HepG2 (cell line): ENCODE measurements around the gene SND1. TPM values are rescaled to one million over a fixed set of nuclear protein-coding genes. Genes with fewer than 3 reads are reported as not detected.

ENCODE experiments used
- ATAC-seq: fragments of 200-7000 bp; cut with Tn5 transposase; 3 replicates; pipeline ENCODE4 v1.9.1; 2020; ENCODE audit warnings: mild to moderate bottlenecking, moderate library complexity
- BruUV-seq: library from RNA; stranded (reverse); fragments of 400-500 nt; replicated peaks from 2 replicates; lab custom pipeline; 2021; lab: Mats Ljungman, UMichigan
- CTCF ChIA-PET: fragments of 300-600 bp; formaldehyde crosslinking; extraction: SDS; loops from one replicate; lab custom pipeline; 2021; ENCODE audit warnings: low total read pairs, inconsistent platforms, low intra/inter-chr PET ratio; lab: Yijun Ruan, JAX
- POLR2A ChIA-PET: fragments of 350-600 bp; sonication (Branson Sonifier 250); formaldehyde crosslinking; loops from one replicate; lab custom pipeline; 2020; ENCODE audit warnings: antibody characterized with exemption, inconsistent platforms; lab: Yijun Ruan, JAX
- DNase-seq: peaks from one replicate; pipeline ENCODE4 v3.0.0-alpha.2; 2015; ENCODE audit warnings: low spot score
- FAIRE-seq: peaks from 3 replicates; lab custom pipeline; 2011; peaks lifted over from hg19 to GRCh38; lab: Jason Lieb, UNC
- H2AFZ ChIP-seq: one replicate; pipeline ENCODE4 v1.6.1; 2011; ENCODE audit warnings: low read length, inconsistent platforms
- H3K27ac ChIP-seq: fragments of 300-600 bp; 3 replicates; pipeline ENCODE4 v1.8.0; 2011; ENCODE audit warnings: mixed run types, mild to moderate bottlenecking, mixed read lengths, low read length, inconsistent platforms; ENCODE audit not compliant: insufficient read depth; ENCODE audit errors: extremely low read length
- H3K27me3 ChIP-seq, 2 experiments: fragments of 200-600 bp in 1 of 2; 2 replicates in 1 of 2; 3 replicates in 1 of 2; pipeline versions ENCODE4 v1.6.0 to v1.8.0; 2011; ENCODE audit warnings: low read length in 2 of 2, mild to moderate bottlenecking in 2 of 2, moderate library complexity in 2 of 2, inconsistent platforms in 1 of 2; ENCODE audit not compliant: insufficient read depth in 2 of 2, control insufficient read depth in 1 of 2
- H3K36me3 ChIP-seq, 2 experiments: fragments of 200-600 bp in 1 of 2; replicated peaks in 1 of 2; 2 replicates in 1 of 2; 3 replicates in 1 of 2; pipeline versions ENCODE4 v1.5.1 to v1.8.0; 2011; ENCODE audit warnings: low read length in 2 of 2, inconsistent platforms in 1 of 2; ENCODE audit not compliant: insufficient read depth in 2 of 2, control insufficient read depth in 1 of 2
- H3K4me1 ChIP-seq: 2 replicates; pipeline ENCODE4 v1.5.1; 2012; ENCODE audit warnings: low read length, inconsistent platforms; ENCODE audit not compliant: insufficient read depth
- H3K4me2 ChIP-seq: 2 replicates; pipeline ENCODE4 v1.6.0; 2011; ENCODE audit warnings: low read depth, low read length, inconsistent platforms
- H3K4me3 ChIP-seq, 3 experiments: fragments of 200-600 bp in 1 of 3; sonication (generic), shearing (Covaris generic) in 1 of 3; replicated peaks in 1 of 3; 2 replicates each; pipeline ENCODE4 v1.5.1; 2011 to 2016; ENCODE audit warnings: low read length in 3 of 3, inconsistent platforms in 2 of 3, low read depth in 2 of 3, mild to moderate bottlenecking in 2 of 3, control low read depth in 1 of 3, mixed read lengths in 1 of 3; ENCODE audit not compliant: insufficient read depth in 1 of 3
- H3K79me2 ChIP-seq: one replicate; pipeline ENCODE4 v1.6.1; 2011; ENCODE audit warnings: low read length, inconsistent platforms; ENCODE audit not compliant: insufficient read depth
- H3K9ac ChIP-seq: 2 replicates; pipeline ENCODE4 v1.6.0; 2011; ENCODE audit warnings: mild to moderate bottlenecking, low read depth, low read length, inconsistent platforms; ENCODE audit not compliant: insufficient read depth
- H3K9me3 ChIP-seq: 2 replicates; pipeline ENCODE4 v1.5.1; 2012; ENCODE audit warnings: mild to moderate bottlenecking, low read length
- H4K20me1 ChIP-seq: 2 replicates; pipeline ENCODE4 v1.6.0; 2011; ENCODE audit warnings: inconsistent platforms, mild to moderate bottlenecking, low read length, moderate library complexity; ENCODE audit not compliant: insufficient read depth
- ELF1 ChIP-seq: sonication (generic); formaldehyde crosslinking; IDR thresholded peaks from 2 replicates; pipeline ENCODE4 v1.4.0; 2020; ENCODE audit warnings: missing genetic modification reagents
- FOXP1 ChIP-seq, 2 experiments: fragments of 450-650 bp in 1 of 2; IDR thresholded peaks; 2 replicates each; pipeline ENCODE4 v1.6.1; 2017 to 2018; ENCODE audit warnings: antibody characterized with exemption in 1 of 2
- GZF1 ChIP-seq: sonication (generic); formaldehyde crosslinking; IDR thresholded peaks from 2 replicates; pipeline ENCODE4 v1.5.1; 2020; ENCODE audit warnings: mild to moderate bottlenecking, missing genetic modification reagents
- KAT8 ChIP-seq: IDR thresholded peaks from 2 replicates; pipeline ENCODE4 v1.6.1; 2016; ENCODE audit warnings: missing genetic modification reagents, missing compliant biosample characterization
- KDM6A ChIP-seq: IDR thresholded peaks from 2 replicates; pipeline ENCODE4 v1.6.1; 2016; ENCODE audit warnings: low read depth
- KLF16 ChIP-seq, 2 experiments: sonication (generic) in 1 of 2; formaldehyde crosslinking in 1 of 2; IDR thresholded peaks; 2 replicates each; pipeline versions ENCODE4 v1.6.1 to v1.8.0; 2016 to 2023; ENCODE audit warnings: missing genetic modification reagents in 2 of 2, missing compliant biosample characterization in 1 of 2
- MAFG ChIP-seq: sonication (generic); formaldehyde crosslinking; IDR thresholded peaks from 2 replicates; pipeline ENCODE4 v1.5.1; 2020; ENCODE audit warnings: mild to moderate bottlenecking, missing genetic modification reagents
- PHF5A ChIP-seq: IDR thresholded peaks from one replicate; pipeline ENCODE4 v1.6.1; 2018; ENCODE audit warnings: low read depth, missing genetic modification reagents; ENCODE audit not compliant: unreplicated experiment
- RFX3 ChIP-seq: IDR thresholded peaks from 2 replicates; pipeline ENCODE4 v1.6.1; 2016; ENCODE audit warnings: missing biosample characterization, missing genetic modification reagents
- SP2 ChIP-seq: sonication (generic); formaldehyde crosslinking; IDR thresholded peaks from 2 replicates; pipeline ENCODE4 v1.5.1; 2020; ENCODE audit warnings: mild to moderate bottlenecking, missing genetic modification reagents
- TFDP1 ChIP-seq: IDR thresholded peaks from 2 replicates; pipeline ENCODE4 v1.6.1; 2016; ENCODE audit warnings: missing compliant biosample characterization, missing genetic modification reagents, borderline replicate concordance
- YY1 ChIP-seq: IDR thresholded peaks from 2 replicates; pipeline ENCODE4 v1.6.1; 2011; ENCODE audit warnings: low read length, low read depth, moderate library complexity, mild to moderate bottlenecking; ENCODE audit not compliant: insufficient read depth, insufficient replicate concordance
- ZNF230 ChIP-seq: sonication (generic); formaldehyde crosslinking; IDR thresholded peaks from 2 replicates; pipeline ENCODE4 v1.4.0; 2020; ENCODE audit warnings: mild to moderate bottlenecking, missing genetic modification reagents
- ZNF513 ChIP-seq: sonication (generic); formaldehyde crosslinking; conservative IDR thresholded peaks from 2 replicates; pipeline ENCODE4 v1.5.0; 2020; ENCODE audit warnings: missing genetic modification reagents
- ZNF567 ChIP-seq: sonication (generic); formaldehyde crosslinking; IDR thresholded peaks from 2 replicates; pipeline ENCODE4 v1.8.1; 2023; ENCODE audit warnings: mild to moderate bottlenecking, missing genetic modification reagents, borderline replicate concordance
- ZNF570 ChIP-seq: sonication (generic); formaldehyde crosslinking; IDR thresholded peaks from 2 replicates; pipeline ENCODE4 v1.4.0; 2020; ENCODE audit warnings: mild to moderate bottlenecking, missing genetic modification reagents, borderline replicate concordance
- ZNF672 ChIP-seq: sonication (generic); formaldehyde crosslinking; IDR thresholded peaks from 2 replicates; pipeline ENCODE4 v1.8.1; 2022; ENCODE audit warnings: missing genetic modification reagents
- ZSCAN9 ChIP-seq: IDR thresholded peaks from 2 replicates; pipeline ENCODE4 v1.6.1; 2016; ENCODE audit warnings: borderline replicate concordance
- WGBS: methylation state at CpG from one replicate; pipeline ENCODE4 v1.1.6; 2017; ENCODE audit warnings: low lambda C conversion rate; 5-methylcytosine and 5-hydroxymethylcytosine counted together
- in situ Hi-C: cut with HindIII; loops from 2 replicates; pipeline ENCODE4 v1.10.0; 2017; ENCODE audit warnings: low pct_unique_long_range_greater_than_20kb; ENCODE audit not compliant: extremely low pct_ligation_motif_present
- intact Hi-C: fragments of 100-400 bp; cut with micrococcal nuclease; formaldehyde crosslinking; loops from one replicate; pipeline ENCODE4 v1.10.0; 2022; ENCODE audit not compliant: unreplicated experiment
- polyA plus RNA-seq, 8 experiments: library from polyadenylated mRNA; depleted of rRNA in 3 of 8; stranded (reverse) in 7 of 8; unstranded in 1 of 8; fragments of >200 nt; fragmentation: Illumina TruSeq in 4 of 8; extraction: Trizol in 4 of 8; gene quantifications; 2 replicates each; pipeline versions ENCODE4 v1.2.1 to v1.2.3, GENCODE V29; 2011 to 2016; ENCODE audit warnings: low read depth in 4 of 8, missing spikeins in 1 of 8, mixed read lengths in 1 of 8; ENCODE audit not compliant: insufficient read depth in 1 of 8
- total RNA-seq, 5 experiments: library from RNA; depleted of rRNA; stranded (reverse); fragments of >200 nt; fragmentation: Illumina TruSeq; extraction: Trizol; gene quantifications; 2 replicates each; pipeline ENCODE4 v1.2.3, GENCODE V29; 2016; ENCODE audit warnings: low read depth in 1 of 5
- TF ChIP-seq, protein P1 (sequence below): IDR thresholded peaks from 2 replicates; pipeline ENCODE4 v1.6.1; 2016
- TF ChIP-seq, protein P2 (sequence below): sonication (generic); formaldehyde crosslinking; IDR thresholded peaks from 2 replicates; pipeline ENCODE4 v1.4.0; 2020; ENCODE audit warnings: missing genetic modification reagents

SND1 gene
- total and polyA plus RNA-seq, 2 of the 13 experiments (the other 11 are each of a cell fraction or from before 2014, with no cell fraction given): 110 to 182 TPM

- TF ChIP-seq, protein P1, sequence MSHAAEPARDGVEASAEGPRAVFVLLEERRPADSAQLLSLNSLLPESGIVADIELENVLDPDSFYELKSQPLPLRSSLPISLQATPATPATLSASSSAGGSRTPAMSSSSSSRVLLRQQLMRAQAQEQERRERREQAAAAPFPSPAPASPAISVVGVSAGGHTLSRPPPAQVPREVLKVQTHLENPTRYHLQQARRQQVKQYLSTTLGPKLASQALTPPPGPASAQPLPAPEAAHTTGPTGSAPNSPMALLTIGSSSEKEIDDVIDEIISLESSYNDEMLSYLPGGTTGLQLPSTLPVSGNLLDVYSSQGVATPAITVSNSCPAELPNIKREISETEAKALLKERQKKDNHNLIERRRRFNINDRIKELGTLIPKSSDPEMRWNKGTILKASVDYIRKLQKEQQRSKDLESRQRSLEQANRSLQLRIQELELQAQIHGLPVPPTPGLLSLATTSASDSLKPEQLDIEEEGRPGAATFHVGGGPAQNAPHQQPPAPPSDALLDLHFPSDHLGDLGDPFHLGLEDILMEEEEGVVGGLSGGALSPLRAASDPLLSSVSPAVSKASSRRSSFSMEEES (CRISPR knock-in tag): no peak
- TF ChIP-seq ZNF570 (CRISPR knock-in tag) (no peak), ZNF230 (CRISPR knock-in tag) (no peak), PHF5A (CRISPR knock-in tag) (no peak), ZNF567 (no peak), KAT8 (CRISPR knock-in tag) (no peak), ZNF513 (CRISPR knock-in tag) (no peak)
- TF ChIP-seq, all 625 proteins: peak for 0
These were observed 112.7 kb downstream of the SND1 start (continued) for GRCh38 chr7:127764681-127765080.

DNA sequence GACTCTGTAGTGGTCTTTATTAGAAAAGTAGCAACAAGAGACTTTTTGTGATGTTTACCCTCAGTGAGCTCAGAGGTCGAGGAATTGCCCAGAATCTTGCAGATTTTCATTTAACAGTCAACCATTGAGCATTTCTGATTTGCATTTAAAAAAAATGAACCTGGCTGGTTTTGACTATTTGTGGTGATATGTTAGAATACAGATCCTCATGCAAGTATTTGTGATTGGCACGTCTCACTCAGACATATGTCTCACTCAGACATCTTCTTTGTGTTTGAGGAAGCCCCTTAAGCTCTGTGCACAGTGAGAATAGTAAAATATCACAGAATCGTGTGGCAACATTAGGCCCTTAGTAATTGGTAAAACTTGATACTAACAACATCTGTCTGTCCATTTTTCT lies 113.2 kb downstream of the SND1 start:
- WGBS: 100% methylated on average over 3 of the region's 3 CpGs
- no peak overlapping the region for H3K4me2 ChIP-seq
- peaks cover 55% of the 10 kb centered on the region for H3K79me2 ChIP-seq
- H3K4me1 ChIP-seq: peaks cover 14% of the 10 kb centered on the region
- H4K20me1 ChIP-seq: peaks cover 15% of the 10 kb centered on the region
- H3K27ac ChIP-seq: no peak overlapping the region
- no peak overlapping the region for H2AFZ ChIP-seq
- no TSS peak for BruUV-seq
- ATAC-seq (no peak), FAIRE-seq (no peak), DNase-seq (no peak)
- CTCF ChIA-PET: no interaction called here
- POLR2A ChIA-PET: no interaction called here
- H3K9ac ChIP-seq: no peak overlapping the region
- no peaks in the 10 kb centered on the region for H3K9me3 ChIP-seq
- no peak overlapping the region for H3K4me3 ChIP-seq
- H3K27me3 ChIP-seq: no peaks in the 10 kb centered on the region
- in situ Hi-C loops (no loop called here), intact Hi-C loops (no loop called here)
- peaks cover 3 to 7% of the 10 kb centered on the region in 2 experiments; a peak in 3 of 5 replicates for H3K36me3 ChIP-seq
- no peak for TF ChIP-seq ZNF672
- TF ChIP-seq, protein P2, sequence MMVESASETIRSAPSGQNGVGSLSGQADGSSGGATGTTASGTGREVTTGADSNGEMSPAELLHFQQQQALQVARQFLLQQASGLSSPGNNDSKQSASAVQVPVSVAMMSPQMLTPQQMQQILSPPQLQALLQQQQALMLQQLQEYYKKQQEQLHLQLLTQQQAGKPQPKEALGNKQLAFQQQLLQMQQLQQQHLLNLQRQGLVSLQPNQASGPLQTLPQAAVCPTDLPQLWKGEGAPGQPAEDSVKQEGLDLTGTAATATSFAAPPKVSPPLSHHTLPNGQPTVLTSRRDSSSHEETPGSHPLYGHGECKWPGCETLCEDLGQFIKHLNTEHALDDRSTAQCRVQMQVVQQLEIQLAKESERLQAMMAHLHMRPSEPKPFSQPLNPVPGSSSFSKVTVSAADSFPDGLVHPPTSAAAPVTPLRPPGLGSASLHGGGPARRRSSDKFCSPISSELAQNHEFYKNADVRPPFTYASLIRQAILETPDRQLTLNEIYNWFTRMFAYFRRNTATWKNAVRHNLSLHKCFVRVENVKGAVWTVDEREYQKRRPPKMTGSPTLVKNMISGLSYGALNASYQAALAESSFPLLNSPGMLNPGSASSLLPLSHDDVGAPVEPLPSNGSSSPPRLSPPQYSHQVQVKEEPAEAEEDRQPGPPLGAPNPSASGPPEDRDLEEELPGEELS: no peak
- TF ChIP-seq ELF1: no peak
- no peak for TF ChIP-seq SP2 (CRISPR knock-in tag)
- no peak for TF ChIP-seq MAFG (CRISPR knock-in tag)
- no peak for TF ChIP-seq ZSCAN9 (CRISPR knock-in tag)
- no peak for TF ChIP-seq RFX3 (CRISPR knock-in tag)
- no peak for TF ChIP-seq TFDP1
- no peak for TF ChIP-seq FOXP1 (IDR thresholded peaks at IDR 0.05)
- no peak for TF ChIP-seq FOXP1 (CRISPR knock-in tag; IDR thresholded peaks at IDR 0.05)
- no peak for TF ChIP-seq KDM6A (CRISPR knock-in tag)
- TF ChIP-seq KLF16 (CRISPR knock-in tag; IDR thresholded peaks at IDR 0.05): no peak
- TF ChIP-seq GZF1 (CRISPR knock-in tag): no peak
- TF ChIP-seq YY1: no peak
